ENCODE results near the gene ZSCAN31. TPM values are rescaled to one million over a fixed set of nuclear protein-coding genes. Genes with fewer than 3 reads are reported as not detected.

Gene ZSCAN31
- total and polyA plus RNA-seq, 2 donors (not counting 3 experiments of a cell fraction or from before 2014, with no cell fraction given) = 12.9 to 23.0 TPM

GRCh38 chr6:28330041-28330440 is 5.9 kb downstream of the ZSCAN31 start:
- TF ChIP-seq EZH2 (IDR thresholded peaks at IDR 0.05; ENCODE audit: borderline replicate concordance, low read depth, low read length, severe bottlenecking) (no peak), CTCF (IDR thresholded peaks at IDR 0.05; ENCODE audit: extremely low read depth in 1 of 2, insufficient read depth in 1 of 2, low read depth in 1 of 2, low read length in 2 of 2) (no peak), FOS (IDR thresholded peaks at IDR 0.05; ENCODE audit: borderline replicate concordance, insufficient read depth, low read length) (no peak), MAX (IDR thresholded peaks at IDR 0.05; ENCODE audit: insufficient read depth, insufficient read length) (no peak), MYC (IDR thresholded peaks at IDR 0.05; ENCODE audit: low read depth, low read length) (no peak), JUN (IDR thresholded peaks at IDR 0.05; ENCODE audit: borderline replicate concordance, insufficient read depth, insufficient read length, low read depth) (no peak), GATA2 (IDR thresholded peaks at IDR 0.05; ENCODE audit: insufficient read depth, insufficient read length, low read depth, low read length) (no peak), POLR2AphosphoS5 (IDR thresholded peaks at IDR 0.05; ENCODE audit: insufficient read depth, low read depth, low read length) (no peak), POLR2A (IDR thresholded peaks at IDR 0.05; ENCODE audit: low read depth, low read length) (no peak)
- Histone ChIP-seq H3K4me2 (ENCODE audit: insufficient read depth, low read length) (no peak overlapping the region), H3K9ac (replicated peaks; ENCODE audit: extremely low read depth, insufficient read depth, low read length) (no peak overlapping the region), H2AFZ (ENCODE audit: low read depth, low read length) (no peak overlapping the region), H3K4me1 (ENCODE audit: control insufficient read depth, extremely low read depth, insufficient read depth, low read length) (peaks cover 2% of the 10 kb centered on the region), H3K36me3 (ENCODE audit: control insufficient read depth in 2 of 2, extremely low read depth in 1 of 2, insufficient read depth in 2 of 2, low read length in 2 of 2) (peaks cover 0 to 4% of the 10 kb centered on the region in 2 experiments), H3K79me2 (ENCODE audit: control insufficient read depth, insufficient read depth, low read length) (no peaks in the 10 kb centered on the region), H3K9me1 (replicated peaks; ENCODE audit: control insufficient read depth, extremely low read depth, insufficient read depth, low read length) (no peaks in the 10 kb centered on the region), H4K20me1 (replicated peaks; ENCODE audit: control insufficient read depth, extremely low read depth, insufficient read depth, low read length) (no peaks in the 10 kb centered on the region), H3K9me3 (replicated peaks; ENCODE audit: control insufficient read depth, insufficient read depth, low read length) (peaks cover 7% of the 10 kb centered on the region), H3K4me3 (replicated peaks in 1 of 3; ENCODE audit: insufficient read depth in 1 of 3, low read depth in 1 of 3, low read length in 3 of 3) (no peak overlapping the region), H3K27me3 (ENCODE audit: control insufficient read depth in 2 of 2, insufficient read depth in 2 of 2, low read length in 2 of 2) (no peaks in the 10 kb centered on the region), H3K27ac (ENCODE audit: insufficient read depth, low read depth, low read length) (no peak overlapping the region)
- ChIA-PET POLR2A (no interaction called here), CTCF (no interaction called here)
- dilution Hi-C loops (cut with MboI; ENCODE audit: extremely low pct_ligation_motif_present, low sequenced_read_pairs) (no loop called here), intact Hi-C loops (cut with micrococcal nuclease) (no loop called here)
- no peak for DNase-seq (ENCODE audit: low read depth, low spot score)
- no TSS peak for BruUV-seq (replicated peaks)
- FAIRE-seq = no peak
